ENCODE results near the gene NTM.

NTM gene

DNA sequence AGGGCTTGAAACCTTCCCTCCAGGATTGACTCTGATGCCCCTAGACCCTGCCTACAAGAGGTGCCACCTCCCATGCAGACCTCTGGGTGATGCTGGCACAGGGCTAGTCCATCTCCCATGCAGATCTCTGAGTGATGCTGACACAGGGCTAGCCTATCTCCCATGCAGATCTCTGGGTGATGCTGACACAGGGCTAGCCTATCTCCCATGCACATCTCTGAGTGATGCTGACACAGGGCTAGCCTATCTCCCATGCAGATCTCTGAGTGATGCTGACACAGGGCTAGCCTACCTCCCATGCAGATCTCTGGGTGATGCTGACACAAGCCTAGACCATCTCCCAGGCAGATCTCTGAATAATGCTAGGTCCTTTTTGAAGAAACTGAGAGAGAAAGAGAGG lies 321.7 kb downstream of the NTM start:
- H3K4me3 ChIP-seq (ENCODE audit: low read length), result no peak overlapping the region
- no peak for DNase-seq (ENCODE audit: low read depth)
- TF ChIP-seq CTCF (conservative IDR thresholded peaks at IDR 0.05; ENCODE audit: low read length), result no peak

- no peak for TF ChIP-seq CTCF (conservative IDR thresholded peaks at IDR 0.05; ENCODE audit: low read length)
These were observed 322.5 kb downstream of the NTM start for GRCh38 chr11:131692961-131693360.

DNA sequence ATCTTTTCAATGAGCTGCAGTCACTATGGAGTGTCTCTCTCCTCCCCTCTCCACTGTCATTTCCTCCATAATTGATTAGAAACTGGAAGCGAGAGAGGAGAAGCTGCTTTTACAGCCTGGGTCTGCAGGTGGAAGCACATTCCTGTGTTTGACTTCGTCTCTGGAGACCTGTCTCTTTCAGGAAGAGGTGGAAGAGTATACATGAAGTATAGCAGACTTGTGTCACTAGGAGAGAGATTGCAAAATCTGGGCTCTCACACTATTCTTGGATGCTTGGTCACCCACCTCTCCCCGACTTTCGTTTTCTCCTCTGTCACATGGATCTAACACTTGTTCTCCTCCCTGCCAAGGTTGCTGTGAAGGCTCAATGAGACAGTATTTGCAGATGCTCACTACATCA lies 323.3 kb downstream of the NTM start:
- no peak for TF ChIP-seq CTCF (conservative IDR thresholded peaks at IDR 0.05; ENCODE audit: low read length)
- H3K4me3 ChIP-seq (ENCODE audit: low read length), result no peak overlapping the region
- DNase-seq (ENCODE audit: low read depth), result no peak

More at GRCh38 chr11:131692961-131693360, 322.5 kb downstream of the NTM start:
- H3K4me3 ChIP-seq (ENCODE audit: low read length), result no peak overlapping the region
- DNase-seq (ENCODE audit: low read depth), result no peak

GRCh38 chr11:131694526-131695424 lies 324.4 kb downstream of the NTM start:
- peak; percentile 83 for TF ChIP-seq CTCF (conservative IDR thresholded peaks at IDR 0.05; ENCODE audit: low read length)
- peak; percentile 71 for DNase-seq (ENCODE audit: low read depth)
- H3K4me3 ChIP-seq (ENCODE audit: low read length), result no peak overlapping the region

DNA sequence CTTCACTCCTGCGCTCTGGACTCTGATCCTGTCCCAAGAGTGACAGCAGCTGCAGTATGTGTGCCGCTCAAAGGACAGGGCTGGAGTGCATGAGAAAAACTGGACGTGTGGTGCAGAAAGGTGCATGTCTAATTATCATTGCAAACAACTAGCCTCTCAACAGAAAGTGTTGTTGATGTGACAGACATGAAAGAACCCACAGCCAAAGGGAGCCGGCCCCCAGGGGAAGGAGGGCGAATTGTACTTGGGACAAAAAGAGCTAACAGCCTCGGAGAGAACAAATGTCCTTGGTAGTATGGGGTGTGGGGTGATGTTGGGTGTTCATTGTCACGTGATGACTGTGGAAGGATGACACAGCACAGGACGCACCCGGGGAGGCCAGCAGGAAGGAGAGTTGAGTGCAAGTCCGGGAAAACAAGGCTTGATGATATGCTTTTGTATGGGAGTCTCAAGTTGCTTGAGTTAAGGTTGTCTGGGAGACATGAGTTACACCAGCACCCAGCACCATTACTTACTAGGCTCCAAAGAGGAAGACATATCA lies 325.5 kb downstream of the NTM start:
- no peak for TF ChIP-seq CTCF (conservative IDR thresholded peaks at IDR 0.05; ENCODE audit: low read length)
- H3K4me3 ChIP-seq (ENCODE audit: low read length), result no peak overlapping the region
- no peak for DNase-seq (ENCODE audit: low read depth)

- H3K4me3 ChIP-seq (ENCODE audit: low read length), result no peak overlapping the region
- no peak for DNase-seq (ENCODE audit: low read depth)
- no peak for TF ChIP-seq CTCF (conservative IDR thresholded peaks at IDR 0.05; ENCODE audit: low read length)
These were observed 326.3 kb downstream of the NTM start for GRCh38 chr11:131696690-131697089.

DNA sequence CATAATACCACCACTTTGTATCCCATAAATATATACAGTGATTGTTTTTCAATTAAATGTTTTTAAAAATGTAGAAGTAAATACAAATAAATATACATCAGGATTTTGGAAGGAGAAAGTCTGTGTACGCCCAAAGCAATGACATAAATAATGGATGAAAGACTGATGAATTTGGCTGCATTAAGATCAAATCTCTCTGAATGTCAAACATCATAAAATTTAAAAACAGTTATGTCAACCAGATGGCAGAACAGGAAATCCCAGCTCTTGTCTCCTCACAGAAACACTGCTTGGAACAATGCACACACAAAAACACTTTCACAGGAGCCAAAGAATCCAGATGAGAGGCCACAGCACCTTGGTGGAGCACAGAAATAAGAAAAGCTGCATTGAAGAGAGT lies 332.9 kb downstream of the NTM start:
- no peak for TF ChIP-seq CTCF (conservative IDR thresholded peaks at IDR 0.05; ENCODE audit: low read length)
- H3K4me3 ChIP-seq (ENCODE audit: low read length), result no peak overlapping the region
- DNase-seq (ENCODE audit: low read depth), result no peak
